ENCODE measurements around the gene NNT.

- no peak for TF ChIP-seq ZNF274 (IDR thresholded peaks at IDR 0.05; ENCODE audit: low read depth, low read length)
- TF ChIP-seq YY1 (IDR thresholded peaks at IDR 0.05; ENCODE audit: insufficient read depth, insufficient read length): no peak
- no peak for TF ChIP-seq SUZ12 (IDR thresholded peaks at IDR 0.05; ENCODE audit: extremely low read depth, insufficient read depth, insufficient read length)
Measured at GRCh38 chr5:43588842-43589241, 14.1 kb upstream of the NNT start.

Measured in NT2/D1 (cell line).